Keratinocyte (primary cell): Measurements from ENCODE around the gene D2HGDH. TPM values are rescaled to one million over a fixed set of nuclear protein-coding genes. Genes with fewer than 3 reads are reported as not detected.

ENCODE experiments used
- DNase-seq: peaks from one replicate; pipeline ENCODE4 v3.0.0-alpha.2; 2011; ENCODE audit warnings: low read depth, missing footprints, low spot score
- FAIRE-seq: peaks from 2 replicates; lab custom pipeline; 2011; peaks lifted over from hg19 to GRCh38; lab: Jason Lieb, UNC
- H2AFZ ChIP-seq: 2 replicates; pipeline ENCODE4 v1.6.0; 2012; ENCODE audit warnings: low read length, control low read depth, inconsistent platforms; ENCODE audit not compliant: control insufficient read depth
- H3K27ac ChIP-seq: 2 replicates; pipeline ENCODE4 v1.5.1; 2011; ENCODE audit warnings: low read length; ENCODE audit not compliant: control insufficient read depth, insufficient read depth
- H3K27me3 ChIP-seq: 3 replicates; pipeline ENCODE4 v1.6.0; 2011; ENCODE audit warnings: low read length; ENCODE audit not compliant: control insufficient read depth, insufficient read depth; ENCODE audit errors: extremely low read depth
- H3K36me3 ChIP-seq, 2 experiments: 2 replicates in 1 of 2; 3 replicates in 1 of 2; pipeline ENCODE4 v1.5.1; 2011; ENCODE audit warnings: low read length in 2 of 2, mild to moderate bottlenecking in 1 of 2; ENCODE audit not compliant: control insufficient read depth in 2 of 2, insufficient read depth in 2 of 2; ENCODE audit errors: extremely low read depth in 1 of 2
- H3K4me1 ChIP-seq: 3 replicates; pipeline ENCODE4 v1.5.1; 2011; ENCODE audit warnings: low read length; ENCODE audit not compliant: control insufficient read depth, insufficient read depth; ENCODE audit errors: extremely low read depth
- H3K4me2 ChIP-seq: 3 replicates; pipeline ENCODE4 v1.6.0; 2011; ENCODE audit warnings: low read depth, low read length; ENCODE audit not compliant: control insufficient read depth, insufficient read depth; ENCODE audit errors: extremely low read depth
- H3K4me3 ChIP-seq, 3 experiments: fragments of 200-600 bp in 1 of 3; sonication (generic) in 1 of 3; 2 replicates in 2 of 3; 3 replicates in 1 of 3; pipeline ENCODE4 v1.5.1; 2011 to 2016; ENCODE audit warnings: low read length in 3 of 3, mild to moderate bottlenecking in 3 of 3, control low read depth in 2 of 3, inconsistent platforms in 1 of 3, low read depth in 1 of 3, mixed read lengths in 1 of 3, mixed run types in 1 of 3, moderate library complexity in 1 of 3; ENCODE audit not compliant: control insufficient read depth in 2 of 3, insufficient read depth in 2 of 3; ENCODE audit errors: extremely low read depth in 1 of 3
- H3K79me2 ChIP-seq: 2 replicates; pipeline ENCODE4 v1.6.0; 2012; ENCODE audit warnings: low read length; ENCODE audit not compliant: control insufficient read depth, insufficient read depth
- H3K9ac ChIP-seq: 3 replicates; pipeline ENCODE4 v1.6.0; 2011; ENCODE audit warnings: low read length; ENCODE audit not compliant: control insufficient read depth, insufficient read depth; ENCODE audit errors: extremely low read depth
- H3K9me1 ChIP-seq: 3 replicates; pipeline ENCODE4 v1.6.0; 2011; ENCODE audit warnings: low read length; ENCODE audit not compliant: control insufficient read depth, insufficient read depth; ENCODE audit errors: extremely low read depth
- H3K9me3 ChIP-seq: 2 replicates; pipeline ENCODE4 v1.5.1; 2012; ENCODE audit warnings: low read depth, low read length; ENCODE audit not compliant: control insufficient read depth
- H4K20me1 ChIP-seq: 3 replicates; pipeline ENCODE4 v1.6.0; 2011; ENCODE audit warnings: low read length; ENCODE audit not compliant: control insufficient read depth, insufficient read depth; ENCODE audit errors: extremely low read depth
- CTCF ChIP-seq, 3 experiments: IDR thresholded peaks in 1 of 3; conservative IDR thresholded peaks in 1 of 3; optimal IDR thresholded peaks in 1 of 3; 2 replicates in 2 of 3; 3 replicates in 1 of 3; pipeline versions ENCODE3 to v1.5.1; 2011; ENCODE audit warnings: low read length in 3 of 3, mild to moderate bottlenecking in 3 of 3, moderate library complexity in 2 of 3, control low read depth in 1 of 3, inconsistent platforms in 1 of 3; ENCODE audit not compliant: insufficient read depth in 2 of 3; ENCODE audit errors: extremely low read depth in 1 of 3
- EZH2 ChIP-seq: IDR thresholded peaks from one replicate; pipeline ENCODE4 v1.6.1; 2012; ENCODE audit warnings: inconsistent platforms, mild to moderate bottlenecking, low read length, moderate library complexity
- dilution Hi-C: fragments of 300-500 bp; cut with MboI; formaldehyde crosslinking; loops from one replicate; pipeline ENCODE4 v1.7.0; 2020; ENCODE audit warnings: low sequenced_read_pairs; ENCODE audit not compliant: extremely low pct_ligation_motif_present
- polyA plus RNA-seq, 5 experiments: library from polyadenylated mRNA; depleted of rRNA in 3 of 5; stranded (reverse) in 3 of 5; stranded (forward) in 1 of 5; unstranded in 1 of 5; fragments of >200 nt; gene quantifications; 1 replicate in 1 of 5; 2 replicates in 3 of 5; 3 replicates in 1 of 5; pipeline versions ENCODE4 v1.2.1 to v1.2.3, GENCODE V29; 2011 to 2012; ENCODE audit warnings: missing spikeins in 2 of 5, low read depth in 1 of 5, low replicate concordance in 1 of 5

D2HGDH gene
- polyA plus RNA-seq, 1 donor (not counting 4 experiments of a cell fraction or from before 2014, with no cell fraction given), result 5.4 TPM

- Histone ChIP-seq H3K4me1 (no peaks in the 10 kb centered on the region), H3K36me3 (no peaks in the 10 kb centered on the region), H3K9ac (no peak overlapping the region), H3K4me2 (no peak overlapping the region), H3K9me1 (no peaks in the 10 kb centered on the region), H3K9me3 (no peaks in the 10 kb centered on the region), H2AFZ (no peak overlapping the region), H3K79me2 (no peaks in the 10 kb centered on the region), H3K27me3 (peaks cover 12% of the 10 kb centered on the region), H3K27ac (no peak overlapping the region), H3K4me3 (no peak overlapping the region), H4K20me1 (no peaks in the 10 kb centered on the region)
- dilution Hi-C loops, result no loop called here
- no peak for TF ChIP-seq CTCF (optimal IDR thresholded peaks at IDR 0.05 in 1 of 3, IDR thresholded peaks at IDR 0.05 in 1 of 3, conservative IDR thresholded peaks at IDR 0.05 in 1 of 3; ENCODE audit: extremely low read depth in 1 of 3, insufficient read depth in 2 of 3, low read length in 3 of 3)
- no peak for TF ChIP-seq EZH2
- FAIRE-seq (no peak), DNase-seq (no peak)
Measured at GRCh38 chr2:241814393-241814642, 79.9 kb downstream of the D2HGDH start.

DNA sequence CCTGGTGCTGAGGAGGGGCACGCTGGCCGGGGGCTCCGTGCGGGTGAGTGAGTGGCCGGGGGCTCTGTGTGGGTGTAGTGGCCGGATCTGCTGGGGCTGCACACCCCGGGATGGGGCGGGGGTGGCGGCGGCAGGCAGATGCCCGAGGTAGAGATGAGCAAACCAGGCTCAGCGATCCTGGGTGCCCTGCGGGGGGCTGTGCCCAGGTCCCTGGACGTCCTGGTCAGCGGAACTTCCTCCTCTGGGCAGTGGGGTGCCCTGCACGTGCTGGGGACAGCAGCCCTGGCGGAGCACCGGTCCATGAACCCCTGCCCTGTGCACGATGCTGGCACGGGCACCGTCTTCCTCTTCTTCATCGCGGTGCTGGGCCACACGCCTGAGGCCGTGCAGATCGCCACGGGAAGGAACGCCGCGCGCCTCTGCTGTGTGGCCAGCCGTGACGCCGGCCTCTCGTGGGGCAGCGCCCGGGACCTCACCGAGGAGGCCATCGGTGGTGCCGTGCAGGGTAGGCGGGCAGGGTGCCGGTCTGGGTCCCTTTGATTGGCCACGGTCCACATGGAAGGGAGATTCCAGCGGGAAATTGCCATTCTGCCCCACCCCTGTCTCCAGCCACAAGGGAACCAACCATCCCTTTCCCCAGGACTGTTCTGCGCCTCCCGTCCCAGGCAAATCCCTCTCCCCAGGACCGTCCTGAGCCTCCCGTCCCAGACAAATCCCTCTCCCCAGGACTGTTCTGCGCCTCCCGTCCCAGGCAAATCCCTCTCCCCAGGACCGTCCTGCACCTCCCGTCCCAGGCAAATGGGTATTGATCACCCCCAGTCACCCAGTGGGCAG is 80.4 kb downstream of the D2HGDH start:
- no peak overlapping the region for H3K4me2 ChIP-seq
- no peak for TF ChIP-seq EZH2
- no peak for TF ChIP-seq CTCF (optimal IDR thresholded peaks at IDR 0.05 in 1 of 3, IDR thresholded peaks at IDR 0.05 in 1 of 3, conservative IDR thresholded peaks at IDR 0.05 in 1 of 3; ENCODE audit: extremely low read depth in 1 of 3, insufficient read depth in 2 of 3, low read length in 3 of 3)
- H4K20me1 ChIP-seq, result no peaks in the 10 kb centered on the region
- H3K9ac ChIP-seq, result no peak overlapping the region
- no peaks in the 10 kb centered on the region for H3K79me2 ChIP-seq
- dilution Hi-C loops, result no loop called here
- H3K36me3 ChIP-seq, result no peaks in the 10 kb centered on the region
- no peaks in the 10 kb centered on the region for H3K9me3 ChIP-seq
- H2AFZ ChIP-seq, result no peak overlapping the region
- peaks cover 12% of the 10 kb centered on the region for H3K27me3 ChIP-seq
- no peak overlapping the region for H3K27ac ChIP-seq
- no peaks in the 10 kb centered on the region for H3K9me1 ChIP-seq
- no peaks in the 10 kb centered on the region for H3K4me1 ChIP-seq
- DNase-seq (no peak), FAIRE-seq (no peak)
- H3K4me3 ChIP-seq, result no peak overlapping the region
